Effector memory CD4-positive, alpha-beta T cell (primary cell): Measurements from ENCODE around the gene PRDM11.

Experiments
- DNase-seq, 3 donors: peaks; one replicate each; pipeline ENCODE4 v3.0.0-alpha.2; 2020
- H3K27ac ChIP-seq: 2 replicates; pipeline ENCODE4 v1.7.0; 2013; ENCODE audit warnings: mild to moderate bottlenecking, low read length, moderate library complexity; ENCODE audit not compliant: insufficient read depth, poor library complexity, severe bottlenecking
- H3K27me3 ChIP-seq: replicated peaks from 2 replicates; pipeline ENCODE4 v1.7.0; 2013; ENCODE audit warnings: mild to moderate bottlenecking, low read length; ENCODE audit not compliant: insufficient read depth, control insufficient read depth, poor library complexity, severe bottlenecking
- H3K36me3 ChIP-seq: 2 replicates; pipeline ENCODE4 v1.7.0; 2013; ENCODE audit warnings: mild to moderate bottlenecking, low read length, moderate library complexity; ENCODE audit not compliant: control insufficient read depth, insufficient read depth
- H3K4me1 ChIP-seq: 2 replicates; pipeline ENCODE4 v1.7.0; 2013; ENCODE audit warnings: low read length, mild to moderate bottlenecking; ENCODE audit not compliant: control insufficient read depth, insufficient read depth, poor library complexity, severe bottlenecking
- H3K4me3 ChIP-seq: 2 replicates; pipeline ENCODE4 v1.7.0; 2013; ENCODE audit warnings: low read length, low read depth, mild to moderate bottlenecking; ENCODE audit not compliant: insufficient read depth, poor library complexity, severe bottlenecking
- H3K9me3 ChIP-seq: 2 replicates; pipeline ENCODE4 v1.7.0; 2013; ENCODE audit warnings: mild to moderate bottlenecking, low read length, moderate library complexity; ENCODE audit not compliant: control insufficient read depth

Gene PRDM11

DNA sequence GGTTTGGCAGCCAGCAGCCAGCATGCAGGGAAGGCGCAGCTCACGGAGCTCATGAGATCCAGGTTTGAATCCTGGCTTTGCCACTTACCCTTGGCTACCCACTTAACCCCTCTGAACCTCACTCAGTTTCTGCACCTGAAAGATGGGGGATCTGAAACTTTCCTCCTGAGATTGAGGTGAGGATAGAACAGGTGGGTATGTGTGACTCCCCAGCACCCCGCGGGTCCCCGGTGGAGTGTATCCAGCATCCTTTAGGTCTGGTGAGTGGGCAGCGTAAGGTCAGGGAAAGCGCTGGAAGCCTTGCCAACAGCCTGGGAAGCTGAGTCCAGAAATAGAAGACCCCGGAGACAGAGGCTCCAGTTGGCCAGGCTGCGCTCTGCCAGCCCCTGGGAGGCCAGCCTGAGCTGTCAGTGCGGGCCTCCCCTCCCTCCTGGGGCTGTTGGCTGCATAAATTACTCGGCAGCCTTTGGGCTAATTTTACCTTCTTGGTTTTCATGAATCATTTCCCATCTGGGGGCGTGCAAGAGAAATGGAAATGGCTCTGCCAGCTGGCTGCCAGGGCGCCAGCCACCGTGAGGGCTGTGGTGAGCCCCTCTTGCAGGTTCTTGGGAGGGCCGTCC, 17.6 kb downstream of the PRDM11 start:
- H3K4me3 ChIP-seq, result no peak overlapping the region
- H3K4me1 ChIP-seq, result no peaks in the 10 kb centered on the region
- DNase-seq, result no peak
- no peaks in the 10 kb centered on the region for H3K36me3 ChIP-seq
- no peaks in the 10 kb centered on the region for H3K27me3 ChIP-seq
- H3K9me3 ChIP-seq, result no peaks in the 10 kb centered on the region
- H3K27ac ChIP-seq, result no peak overlapping the region

DNA sequence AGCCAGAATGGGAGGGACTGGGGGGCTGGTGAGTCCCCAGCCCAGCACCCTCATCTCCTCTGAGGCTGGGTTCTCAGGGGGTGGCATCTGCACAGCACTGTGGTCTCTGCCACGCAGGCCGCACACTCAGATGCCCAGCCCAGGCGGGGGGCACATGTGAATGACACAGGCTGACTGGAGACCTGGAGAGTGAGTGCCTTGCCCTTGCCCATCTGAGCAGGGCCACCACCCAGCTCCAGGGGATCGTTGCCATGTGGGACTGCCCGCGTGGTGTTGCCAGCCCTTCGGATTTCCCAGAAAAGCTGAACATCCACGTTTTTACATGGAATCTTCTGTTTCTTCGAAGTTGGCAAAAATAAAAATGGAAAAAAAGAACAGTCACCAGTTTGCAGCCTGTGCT, 18.9 kb downstream of the PRDM11 start:
- no peaks in the 10 kb centered on the region for H3K4me1 ChIP-seq

DNA sequence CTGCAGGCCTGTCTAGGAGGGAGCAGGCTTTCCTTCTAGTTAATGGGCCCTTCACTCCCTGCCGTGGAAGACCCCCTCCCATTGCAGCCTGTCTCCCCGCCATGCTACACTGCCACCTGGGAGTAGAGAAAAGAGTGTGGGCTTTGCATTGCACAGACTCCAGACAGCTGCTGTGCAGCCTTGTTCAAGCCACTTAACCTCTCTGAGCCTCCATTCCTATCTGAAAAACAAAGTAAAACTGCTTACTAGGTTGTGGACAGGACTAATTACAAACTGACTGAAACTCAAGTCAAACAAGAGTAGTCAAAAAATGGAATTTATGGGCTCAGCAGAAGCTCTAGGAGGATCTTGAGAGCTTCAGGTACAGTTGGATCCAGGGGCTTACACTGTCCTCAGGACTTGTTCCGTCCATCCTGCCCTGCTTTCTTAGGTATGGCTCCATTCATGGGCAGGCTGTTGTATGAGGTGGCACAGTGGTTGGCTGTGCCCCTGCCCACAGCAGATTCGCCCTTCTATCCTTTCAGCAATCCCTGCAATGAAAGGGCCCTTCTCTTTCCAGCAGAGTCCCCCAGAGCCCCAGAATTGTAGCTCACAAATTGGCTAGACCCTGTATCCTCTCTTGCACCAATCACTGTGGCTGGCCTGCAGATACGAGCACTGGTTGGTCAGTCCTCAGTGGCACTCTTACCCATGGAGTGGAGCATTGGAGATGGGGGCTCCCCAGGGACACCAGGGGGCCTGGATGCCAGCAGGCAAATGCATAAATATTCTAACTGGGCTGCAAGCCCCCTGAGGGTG, 19.6 kb downstream of the PRDM11 start:
- no peak for DNase-seq
- no peaks in the 10 kb centered on the region for H3K4me1 ChIP-seq
- no peaks in the 10 kb centered on the region for H3K9me3 ChIP-seq
- H3K27ac ChIP-seq, result no peak overlapping the region
- no peaks in the 10 kb centered on the region for H3K27me3 ChIP-seq
- no peaks in the 10 kb centered on the region for H3K36me3 ChIP-seq
- H3K4me3 ChIP-seq, result no peak overlapping the region

More for the DNA sequence above, 18.9 kb downstream of the PRDM11 start:
- H3K36me3 ChIP-seq, result no peaks in the 10 kb centered on the region
- DNase-seq, result no peak
- no peak overlapping the region for H3K27ac ChIP-seq
- H3K27me3 ChIP-seq, result no peaks in the 10 kb centered on the region
- H3K4me3 ChIP-seq, result no peak overlapping the region
- H3K9me3 ChIP-seq, result no peaks in the 10 kb centered on the region

DNA sequence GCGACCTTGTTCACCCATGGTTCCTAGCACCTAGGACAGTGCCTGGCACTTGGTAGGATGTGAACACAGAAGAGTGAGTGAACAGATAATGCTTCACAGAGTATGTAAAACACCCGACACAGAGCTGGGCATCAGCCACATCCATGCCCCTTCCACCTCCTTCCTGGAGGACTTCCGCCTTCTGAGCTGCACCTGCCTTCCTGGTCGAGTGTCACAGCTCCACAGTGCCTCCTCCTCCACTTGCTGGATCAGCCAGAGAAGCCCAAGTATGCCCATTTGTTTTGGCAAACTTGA, 20.1 kb downstream of the PRDM11 start:
- DNase-seq, result no peak
- Histone ChIP-seq H3K4me3 (no peak overlapping the region), H3K36me3 (no peaks in the 10 kb centered on the region), H3K27me3 (no peaks in the 10 kb centered on the region), H3K9me3 (no peaks in the 10 kb centered on the region), H3K27ac (no peak overlapping the region), H3K4me1 (no peaks in the 10 kb centered on the region)

DNA sequence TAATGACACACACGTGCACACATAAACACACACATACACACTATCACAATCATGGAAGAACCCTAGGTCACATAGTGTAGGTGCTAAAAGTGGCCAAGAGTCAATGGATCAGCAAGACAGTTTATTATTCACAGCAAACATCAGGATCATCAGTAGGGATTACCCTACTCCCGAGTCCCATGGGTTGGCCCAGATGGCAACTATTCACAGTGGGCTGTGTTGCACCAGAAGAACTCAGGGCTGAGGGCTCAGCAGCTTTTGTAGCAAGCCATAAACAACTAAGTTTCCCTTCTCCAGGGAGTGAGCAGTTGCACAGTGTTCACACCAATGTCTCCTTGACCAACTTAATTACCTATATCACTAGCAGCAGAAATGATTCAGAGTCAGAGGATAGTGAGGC, 20.8 kb downstream of the PRDM11 start:
- no peaks in the 10 kb centered on the region for H3K36me3 ChIP-seq
- H3K27me3 ChIP-seq, result no peaks in the 10 kb centered on the region
- no peak for DNase-seq
- H3K4me1 ChIP-seq, result no peaks in the 10 kb centered on the region
- no peaks in the 10 kb centered on the region for H3K9me3 ChIP-seq
- H3K4me3 ChIP-seq, result no peak overlapping the region
- no peak overlapping the region for H3K27ac ChIP-seq

DNA sequence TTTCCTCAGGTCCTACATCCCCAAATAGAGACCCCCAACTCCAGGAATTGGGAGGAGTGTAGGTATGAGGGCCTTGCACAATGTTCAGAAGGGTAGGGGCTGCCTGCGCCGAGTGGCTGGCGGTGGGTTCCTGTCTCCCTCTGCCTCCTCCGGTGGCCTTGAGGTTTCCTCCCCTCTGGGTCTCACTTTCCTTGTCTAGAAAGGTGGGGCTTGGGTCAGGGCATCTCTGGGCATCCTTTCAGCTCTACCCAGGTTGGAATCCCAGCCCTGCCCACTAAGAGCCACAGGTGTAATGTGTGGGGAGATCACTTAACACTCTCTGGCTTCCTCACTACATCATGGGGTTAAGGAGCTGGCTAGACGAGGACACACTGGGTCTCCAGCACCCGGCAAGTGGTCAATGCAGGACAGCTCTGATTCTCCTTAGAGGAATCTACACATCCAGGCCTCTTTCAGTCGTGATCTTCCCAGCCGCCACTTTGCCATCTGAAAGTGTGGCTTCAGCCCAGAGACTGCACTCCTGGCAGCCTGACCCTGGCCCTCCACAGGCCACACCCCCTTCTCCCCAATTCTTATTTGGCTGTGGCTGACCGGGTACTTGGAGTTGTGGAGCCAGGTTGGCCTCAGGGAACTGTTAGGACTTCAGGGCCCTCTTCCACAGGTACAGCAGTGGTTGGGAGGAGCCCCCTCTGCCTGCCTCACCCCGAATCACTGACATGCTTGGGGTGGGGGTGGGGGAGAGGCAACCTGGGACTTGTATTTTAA, 22.1 kb downstream of the PRDM11 start:
- Histone ChIP-seq H3K36me3 (no peaks in the 10 kb centered on the region), H3K27me3 (no peaks in the 10 kb centered on the region), H3K9me3 (no peaks in the 10 kb centered on the region), H3K4me3 (no peak overlapping the region), H3K4me1 (no peaks in the 10 kb centered on the region), H3K27ac (no peak overlapping the region)
- DNase-seq, result no peak

DNA sequence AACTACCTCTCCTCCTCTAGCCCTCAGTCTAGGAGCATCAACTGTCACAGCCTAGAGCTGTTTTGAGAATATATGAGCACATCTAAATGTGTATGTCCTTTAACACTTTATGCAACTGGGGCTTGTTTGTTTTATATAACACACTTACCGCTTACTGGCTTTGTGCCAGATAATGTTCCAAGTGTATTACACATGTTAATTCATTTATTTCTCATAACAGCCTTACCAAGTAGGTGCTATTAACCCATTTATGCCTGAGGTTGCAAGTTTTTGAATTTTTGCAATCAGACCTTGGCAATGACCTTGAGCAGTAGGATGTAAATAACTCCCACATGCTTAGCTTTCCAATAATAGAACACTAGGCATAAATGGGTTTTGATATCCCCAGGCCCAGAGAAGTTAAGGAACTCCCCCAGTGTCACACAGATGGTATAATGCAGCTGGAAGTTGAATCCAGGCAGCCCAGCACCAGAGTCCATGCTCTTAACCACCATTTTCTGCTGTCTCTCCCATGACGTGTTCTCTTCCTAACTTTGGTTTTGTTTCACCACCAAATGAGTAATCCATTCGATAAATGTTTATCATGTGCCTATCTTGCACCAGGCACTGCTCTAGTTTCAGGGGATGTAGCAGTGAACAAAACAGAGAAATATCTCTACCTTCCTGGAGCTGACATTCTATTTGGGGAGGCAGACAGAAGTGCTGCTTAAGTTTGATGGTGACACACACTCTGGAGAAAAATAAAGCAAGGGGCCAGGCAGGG, 23.1 kb downstream of the PRDM11 start:
- DNase-seq, result no peak
- Histone ChIP-seq H3K27me3 (no peaks in the 10 kb centered on the region), H3K36me3 (no peaks in the 10 kb centered on the region), H3K9me3 (no peaks in the 10 kb centered on the region), H3K27ac (no peak overlapping the region), H3K4me3 (no peak overlapping the region), H3K4me1 (no peaks in the 10 kb centered on the region)

DNA sequence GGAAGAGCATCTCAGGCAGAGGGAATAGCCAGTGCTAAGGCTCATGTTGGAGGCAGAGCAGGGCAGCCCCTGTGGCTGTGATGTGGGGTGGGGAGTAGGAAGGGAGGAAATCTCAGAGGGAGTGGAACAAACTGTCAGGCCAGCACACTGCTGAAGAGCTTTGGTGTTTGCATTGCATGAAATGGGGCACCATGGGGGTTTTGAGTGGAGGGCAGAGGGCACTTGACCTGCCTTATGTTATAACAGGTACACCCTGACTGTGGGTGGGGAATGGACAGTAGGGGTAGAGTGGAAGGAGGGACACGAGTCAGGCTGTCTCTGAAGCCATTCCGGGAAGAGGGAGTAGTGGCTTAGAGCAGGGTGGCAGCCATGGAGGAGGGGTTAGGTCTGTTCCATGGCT, 24.0 kb downstream of the PRDM11 start:
- DNase-seq, result no peak
- Histone ChIP-seq H3K4me1 (no peaks in the 10 kb centered on the region), H3K27ac (no peak overlapping the region), H3K4me3 (no peak overlapping the region), H3K9me3 (no peaks in the 10 kb centered on the region), H3K36me3 (no peaks in the 10 kb centered on the region), H3K27me3 (no peaks in the 10 kb centered on the region)

DNA sequence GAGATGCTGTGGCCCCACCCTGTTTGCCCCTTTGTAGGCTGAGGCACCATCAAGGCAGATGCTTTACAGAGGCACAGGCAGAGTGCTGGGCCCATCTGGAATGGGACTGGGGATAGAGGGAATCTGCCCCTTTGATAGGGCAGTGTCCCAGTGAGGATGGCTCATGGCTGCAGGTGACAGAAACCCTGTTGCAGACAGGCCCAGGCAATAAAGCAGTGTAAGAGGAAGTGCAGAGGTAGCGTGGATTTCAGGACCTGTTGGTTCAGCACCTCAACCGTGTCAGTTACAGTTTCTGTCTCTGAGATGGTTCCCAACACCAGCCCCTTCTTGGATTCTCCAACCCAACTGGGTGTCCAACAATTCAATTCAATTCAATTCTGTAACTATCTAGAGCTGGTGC, 25.1 kb downstream of the PRDM11 start:
- Histone ChIP-seq H3K27ac (no peak overlapping the region), H3K27me3 (no peaks in the 10 kb centered on the region), H3K4me1 (no peaks in the 10 kb centered on the region), H3K36me3 (no peaks in the 10 kb centered on the region), H3K4me3 (no peak overlapping the region), H3K9me3 (no peaks in the 10 kb centered on the region)
- DNase-seq, result no peak
